ENCODE data around the gene EXOC3L1. TPM values are rescaled to one million over a fixed set of nuclear protein-coding genes. Genes with fewer than 3 reads are reported as not detected.

Gene EXOC3L1
- total RNA-seq, 1 experiment from 2014 or later: 0.30 TPM

DNA sequence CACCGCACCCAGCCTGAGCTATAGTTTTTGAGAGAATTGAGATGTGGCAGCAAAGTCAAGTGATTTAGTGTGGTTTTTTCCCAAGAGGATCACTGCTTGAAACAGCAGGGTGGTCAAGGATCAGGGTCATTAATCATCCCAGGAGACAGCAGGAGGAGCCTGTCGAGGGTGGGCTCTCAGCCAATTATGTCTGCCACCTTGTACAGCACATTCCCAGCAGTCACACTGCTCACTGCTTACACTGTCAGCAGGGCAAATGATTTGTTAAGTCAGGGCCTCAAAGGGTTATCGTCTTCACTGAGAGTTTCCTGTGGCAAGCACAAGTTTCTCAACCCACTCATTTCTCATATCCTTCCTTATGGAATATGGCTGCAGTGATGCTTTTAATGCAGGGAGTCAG lies 52.3 kb downstream of the EXOC3L1 start:
- CTCF ChIA-PET: interaction anchor here (0.7 kb wide), 1 partner anchor 18 kb away, joined by 5 read pairs; no protein-coding TSS in a partner anchor
- POLR2A ChIA-PET: no interaction called here
- RAD21 ChIA-PET (ENCODE audit: low non-redundant PET in 1 of 2, low total read pairs in 2 of 2, uncharacterized antibody in 2 of 2, unreplicated experiment in 2 of 2): no interaction called here

More for the DNA sequence above, 52.3 kb downstream of the EXOC3L1 start:
- Histone ChIP-seq H3K4me3 (replicated peaks in 1 of 2; ENCODE audit: low read depth in 1 of 2, low read length in 2 of 2) (no peak overlapping the region), H3K27me3 (ENCODE audit: insufficient read depth, low read length) (no peaks in the 10 kb centered on the region), H3K79me2 (ENCODE audit: insufficient read depth, low read length) (no peaks in the 10 kb centered on the region), H3K36me3 (ENCODE audit: control insufficient read depth in 1 of 2, insufficient read depth in 2 of 2, low read length in 2 of 2) (peaks cover 41 to 55% of the 10 kb centered on the region in 2 experiments), H3K9me2 (ENCODE audit: insufficient read depth) (no peaks in the 10 kb centered on the region), H3K9ac (ENCODE audit: low read length) (no peak overlapping the region), H3K4me1 (ENCODE audit: control insufficient read depth in 1 of 2, insufficient read depth in 2 of 2, low read length in 2 of 2) (no peaks in the 10 kb centered on the region), H3K4me2 (ENCODE audit: low read length) (no peak overlapping the region), H3K27ac (ENCODE audit: low read depth, low read length) (no peak overlapping the region), H2AFZ (ENCODE audit: low read depth, low read length, poor library complexity, severe bottlenecking) (no peak overlapping the region), H3K9me3 (ENCODE audit: control insufficient read depth in 1 of 2, insufficient read depth in 1 of 2, low read depth in 1 of 2, low read length in 2 of 2) (no peaks in the 10 kb centered on the region), H4K20me1 (ENCODE audit: insufficient read depth) (no peaks in the 10 kb centered on the region)
- BruUV-seq (replicated peaks): no TSS peak
- TF ChIP-seq ZBTB33 (IDR thresholded peaks at IDR 0.05; ENCODE audit: extremely low read depth, insufficient replicate concordance, low read length): no peak
- TF ChIP-seq, protein P1, sequence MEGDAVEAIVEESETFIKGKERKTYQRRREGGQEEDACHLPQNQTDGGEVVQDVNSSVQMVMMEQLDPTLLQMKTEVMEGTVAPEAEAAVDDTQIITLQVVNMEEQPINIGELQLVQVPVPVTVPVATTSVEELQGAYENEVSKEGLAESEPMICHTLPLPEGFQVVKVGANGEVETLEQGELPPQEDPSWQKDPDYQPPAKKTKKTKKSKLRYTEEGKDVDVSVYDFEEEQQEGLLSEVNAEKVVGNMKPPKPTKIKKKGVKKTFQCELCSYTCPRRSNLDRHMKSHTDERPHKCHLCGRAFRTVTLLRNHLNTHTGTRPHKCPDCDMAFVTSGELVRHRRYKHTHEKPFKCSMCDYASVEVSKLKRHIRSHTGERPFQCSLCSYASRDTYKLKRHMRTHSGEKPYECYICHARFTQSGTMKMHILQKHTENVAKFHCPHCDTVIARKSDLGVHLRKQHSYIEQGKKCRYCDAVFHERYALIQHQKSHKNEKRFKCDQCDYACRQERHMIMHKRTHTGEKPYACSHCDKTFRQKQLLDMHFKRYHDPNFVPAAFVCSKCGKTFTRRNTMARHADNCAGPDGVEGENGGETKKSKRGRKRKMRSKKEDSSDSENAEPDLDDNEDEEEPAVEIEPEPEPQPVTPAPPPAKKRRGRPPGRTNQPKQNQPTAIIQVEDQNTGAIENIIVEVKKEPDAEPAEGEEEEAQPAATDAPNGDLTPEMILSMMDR (IDR thresholded peaks at IDR 0.05 in 2 of 3, conservative IDR thresholded peaks at IDR 0.05 in 1 of 3; ENCODE audit: borderline replicate concordance in 1 of 3, insufficient read depth in 1 of 3, low read depth in 2 of 3, low read length in 2 of 3): no peak
- TF ChIP-seq CEBPB (IDR thresholded peaks at IDR 0.05; ENCODE audit: low read depth): no peak
- TF ChIP-seq JUND (IDR thresholded peaks at IDR 0.05): no peak
- no peak for TF ChIP-seq ZNF274 (IDR thresholded peaks at IDR 0.05; ENCODE audit: low read depth, low read length)
- no peak for TF ChIP-seq SIN3A (IDR thresholded peaks at IDR 0.05; ENCODE audit: low read depth)
- no peak for TF ChIP-seq SP1 (IDR thresholded peaks at IDR 0.05; ENCODE audit: low read depth)
- TF ChIP-seq, protein P2, sequence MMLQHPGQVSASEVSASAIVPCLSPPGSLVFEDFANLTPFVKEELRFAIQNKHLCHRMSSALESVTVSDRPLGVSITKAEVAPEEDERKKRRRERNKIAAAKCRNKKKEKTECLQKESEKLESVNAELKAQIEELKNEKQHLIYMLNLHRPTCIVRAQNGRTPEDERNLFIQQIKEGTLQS (IDR thresholded peaks at IDR 0.05): no peak
- TF ChIP-seq EGR1 (IDR thresholded peaks at IDR 0.05; ENCODE audit: low read depth): no peak
- no peak for TF ChIP-seq ZFX (IDR thresholded peaks at IDR 0.05)
- no peak for TF ChIP-seq RAD21 (IDR thresholded peaks at IDR 0.05; ENCODE audit: low read depth)
- no peak for TF ChIP-seq POLR2A (IDR thresholded peaks at IDR 0.05; ENCODE audit: borderline replicate concordance, extremely low read depth, insufficient read depth, insufficient read length)
- no peak for TF ChIP-seq TCF7L2 (IDR thresholded peaks at IDR 0.05; ENCODE audit: borderline replicate concordance, extremely low read depth, insufficient read depth, insufficient read length)
- TF ChIP-seq FOSL1 (IDR thresholded peaks at IDR 0.05; ENCODE audit: low read depth): no peak
- no peak for TF ChIP-seq REST (IDR thresholded peaks at IDR 0.05; ENCODE audit: low read depth)
- TF ChIP-seq EZH2 (IDR thresholded peaks at IDR 0.05): no peak
- DNase-seq (ENCODE audit: low read depth, low spot score): no peak
- ATAC-seq: no peak
- intact Hi-C loops (cut with micrococcal nuclease): no loop called here

Measured in HCT116 (cell line).